Caki2 (cell line): ENCODE results near the gene EFNA3. TPM values are rescaled to one million over a fixed set of nuclear protein-coding genes. Genes with fewer than 3 reads are reported as not detected.
"Not testable (repeated sequence)": the region's sequence is repeated elsewhere in the genome, so short reads cannot be mapped to it uniquely, and the experiment has no call there.

Experiments
- DNase-seq: peaks from one replicate; pipeline ENCODE4 v3.0.0-alpha.2; 2015; ENCODE audit warnings: low read depth
- in situ Hi-C: cut with HindIII; loops from 2 replicates; pipeline ENCODE4 v1.10.0; 2016; ENCODE audit warnings: low sequenced_read_pairs, low pct_unique_long_range_greater_than_20kb, mixed read lengths
- total RNA-seq: library from RNA; depleted of rRNA; stranded (reverse); fragments of >200 nt; shearing (Covaris generic); gene quantifications from 2 replicates; pipeline ENCODE4 v1.2.3, GENCODE V29; 2014; ENCODE audit warnings: low replicate concordance

EFNA3 gene
- total RNA-seq, 1 experiment from 2014 or later, result 10.0 TPM

- in situ Hi-C loops, result no loop called here
- peak; percentile 32 for DNase-seq
Measured at GRCh38 chr1:155093911-155094621, 15.4 kb downstream of the EFNA3 start.

- in situ Hi-C loops, result no loop called here
Measured at GRCh38 chr1:155094622-155094948, 15.9 kb downstream of the EFNA3 start.

GRCh38 chr1:155099331-155099730 is 20.7 kb downstream of the EFNA3 start:
- in situ Hi-C loops, result no loop called here

More at GRCh38 chr1:155094622-155094948, 15.9 kb downstream of the EFNA3 start:
- DNase-seq, result no peak

GRCh38 chr1:155103325-155103724 is 24.7 kb downstream of the EFNA3 start:
- no peak for DNase-seq
- in situ Hi-C loops, result no loop called here

More at GRCh38 chr1:155099331-155099730, 20.7 kb downstream of the EFNA3 start:
- DNase-seq, result no peak

GRCh38 chr1:155104605-155105534 is 26.2 kb downstream of the EFNA3 start:
- no peak for DNase-seq
- in situ Hi-C loops, result no loop called here

GRCh38 chr1:155105604-155106011 is 27.0 kb downstream of the EFNA3 start:
- no peak for DNase-seq
- in situ Hi-C loops, result no loop called here

- in situ Hi-C loops, result no loop called here
- no peak for DNase-seq
Measured at GRCh38 chr1:155106862-155107261, 28.2 kb downstream of the EFNA3 start.

GRCh38 chr1:155107309-155108264 is 28.9 kb downstream of the EFNA3 start:
- DNase-seq, result no peak
- in situ Hi-C loops, result no loop called here

- in situ Hi-C loops, result no loop called here
- DNase-seq, result no peak
Measured at GRCh38 chr1:155108296-155108695, 29.7 kb downstream of the EFNA3 start.

- DNase-seq, result no peak
- in situ Hi-C loops, result no loop called here
Measured at GRCh38 chr1:155110381-155110780, 31.7 kb downstream of the EFNA3 start.

GRCh38 chr1:155110826-155111225 is 32.2 kb downstream of the EFNA3 start:
- no peak for DNase-seq
- in situ Hi-C loops, result no loop called here

- no peak for DNase-seq
- in situ Hi-C loops, result no loop called here
Measured at GRCh38 chr1:155113450-155113980, 34.9 kb downstream of the EFNA3 start.

GRCh38 chr1:155116113-155116764 is 37.6 kb downstream of the EFNA3 start:
- in situ Hi-C loops, result no loop called here
- no peak for DNase-seq

- no peak for DNase-seq
- in situ Hi-C loops, result no loop called here
Measured at GRCh38 chr1:155117610-155118009, 39.0 kb downstream of the EFNA3 start.

GRCh38 chr1:155118090-155118489 is 39.5 kb downstream of the EFNA3 start:
- in situ Hi-C loops, DNase-seq: not testable (repeated sequence)

- in situ Hi-C loops, result no loop called here
Measured at GRCh38 chr1:155120253-155120652, 41.6 kb downstream of the EFNA3 start.

GRCh38 chr1:155121249-155121648 is 42.6 kb downstream of the EFNA3 start:
- in situ Hi-C loops, result no loop called here
- DNase-seq, result no peak

More at GRCh38 chr1:155120253-155120652, 41.6 kb downstream of the EFNA3 start:
- DNase-seq, result no peak

- DNase-seq, result no peak
- in situ Hi-C loops, result no loop called here
Measured at GRCh38 chr1:155122308-155122707, 43.7 kb downstream of the EFNA3 start.
